OCI-LY3 (cell line): ENCODE data around the gene SLAMF7.
A peak's percentile ranks its signal among the peaks of the same experiment; 100 is the strongest.

ENCODE experiments used
- H2AFZ ChIP-seq: fragments of 200-600, 300-600 bp; shearing (Covaris generic); 2 replicates; pipeline ENCODE4 v1.6.0; 2014; ENCODE audit warnings: antibody characterized with exemption, low read depth, low read length
- H3K27ac ChIP-seq: fragments of 200-600, 300-600 bp; sonication (generic); 2 replicates; pipeline ENCODE4 v1.5.1; 2014; ENCODE audit warnings: mild to moderate bottlenecking, low read length, moderate library complexity, mixed read lengths
- H3K27me3 ChIP-seq: fragments of 200-600, 300-600 bp; sonication (generic); 2 replicates; pipeline ENCODE4 v1.6.1; 2014; ENCODE audit warnings: low read depth, low read length, mixed read lengths
- H3K36me3 ChIP-seq: fragments of 200-600, 300-600 bp; sonication (generic); replicated peaks from 2 replicates; pipeline ENCODE3; 2014; ENCODE audit warnings: low read depth, low read length, mixed read lengths
- H3K4me1 ChIP-seq: fragments of 300-600, 200-600 bp; sonication (generic); 2 replicates; pipeline ENCODE4 v1.6.1; 2014; ENCODE audit warnings: low read length, mixed read lengths
- H3K4me2 ChIP-seq: fragments of 200-600, 300-600 bp; sonication (generic); 2 replicates; pipeline ENCODE4 v1.6.1; 2014; ENCODE audit warnings: low read length, mixed read lengths
- H3K4me3 ChIP-seq: fragments of 300-600, 200-600 bp; sonication (generic); 2 replicates; pipeline ENCODE4 v1.5.1; 2014; ENCODE audit warnings: antibody characterized with exemption, mild to moderate bottlenecking, low read length, moderate library complexity
- H3K79me2 ChIP-seq: fragments of 300-600, 200-600 bp; shearing (Covaris generic); 2 replicates; pipeline ENCODE4 v1.6.1; 2014; ENCODE audit warnings: mild to moderate bottlenecking, low read length, mixed read lengths
- H3K9ac ChIP-seq: fragments of 300-600, 200-600 bp; shearing (Covaris generic); 2 replicates; pipeline ENCODE4 v1.6.0; 2014; ENCODE audit warnings: mild to moderate bottlenecking, low read length, moderate library complexity
- H3K9me3 ChIP-seq: fragments of 200-600, 300-600 bp; shearing (Covaris generic); 2 replicates; pipeline ENCODE4 v1.6.1; 2014; ENCODE audit warnings: low read length, mixed read lengths; ENCODE audit not compliant: insufficient read depth
- H4K20me1 ChIP-seq: fragments of 200-600, 300-600 bp; sonication (generic); 2 replicates; pipeline ENCODE4 v1.6.1; 2016; ENCODE audit warnings: low read length, mixed read lengths; ENCODE audit not compliant: insufficient read depth
- EZH2phosphoT487 ChIP-seq: fragments of 200-600 bp; shearing (Covaris generic); IDR thresholded peaks from 2 replicates; pipeline ENCODE4 v1.6.1; 2018; ENCODE audit warnings: antibody characterized with exemption, mixed run types, low read depth
- TF ChIP-seq, protein P1 (sequence below): fragments of 200-600, 300-600 bp; sonication (generic); IDR thresholded peaks from 2 replicates; pipeline ENCODE4 v1.5.1; 2014; ENCODE audit warnings: antibody characterized with exemption, low read length, low read depth

The SLAMF7 gene

GRCh38 chr1:160768295-160768657 is 29.2 kb downstream of the SLAMF7 start:
- Histone ChIP-seq H3K4me3 (peak overlapping the region; percentile 73), H3K27me3 (no peaks in the 10 kb centered on the region), H3K79me2 (no peaks in the 10 kb centered on the region), H3K4me2 (peak overlapping the region; percentile 90), H3K9ac (peak overlapping the region; percentile 78), H2AFZ (peak overlapping the region; percentile 70), H4K20me1 (no peaks in the 10 kb centered on the region), H3K9me3 (no peaks in the 10 kb centered on the region), H3K36me3 (no peaks in the 10 kb centered on the region), H3K4me1 (peaks cover 33% of the 10 kb centered on the region), H3K27ac (peak overlapping the region; percentile 80)
- TF ChIP-seq EZH2phosphoT487: no peak
- TF ChIP-seq, protein P1, sequence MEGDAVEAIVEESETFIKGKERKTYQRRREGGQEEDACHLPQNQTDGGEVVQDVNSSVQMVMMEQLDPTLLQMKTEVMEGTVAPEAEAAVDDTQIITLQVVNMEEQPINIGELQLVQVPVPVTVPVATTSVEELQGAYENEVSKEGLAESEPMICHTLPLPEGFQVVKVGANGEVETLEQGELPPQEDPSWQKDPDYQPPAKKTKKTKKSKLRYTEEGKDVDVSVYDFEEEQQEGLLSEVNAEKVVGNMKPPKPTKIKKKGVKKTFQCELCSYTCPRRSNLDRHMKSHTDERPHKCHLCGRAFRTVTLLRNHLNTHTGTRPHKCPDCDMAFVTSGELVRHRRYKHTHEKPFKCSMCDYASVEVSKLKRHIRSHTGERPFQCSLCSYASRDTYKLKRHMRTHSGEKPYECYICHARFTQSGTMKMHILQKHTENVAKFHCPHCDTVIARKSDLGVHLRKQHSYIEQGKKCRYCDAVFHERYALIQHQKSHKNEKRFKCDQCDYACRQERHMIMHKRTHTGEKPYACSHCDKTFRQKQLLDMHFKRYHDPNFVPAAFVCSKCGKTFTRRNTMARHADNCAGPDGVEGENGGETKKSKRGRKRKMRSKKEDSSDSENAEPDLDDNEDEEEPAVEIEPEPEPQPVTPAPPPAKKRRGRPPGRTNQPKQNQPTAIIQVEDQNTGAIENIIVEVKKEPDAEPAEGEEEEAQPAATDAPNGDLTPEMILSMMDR: peak; percentile 97

DNA sequence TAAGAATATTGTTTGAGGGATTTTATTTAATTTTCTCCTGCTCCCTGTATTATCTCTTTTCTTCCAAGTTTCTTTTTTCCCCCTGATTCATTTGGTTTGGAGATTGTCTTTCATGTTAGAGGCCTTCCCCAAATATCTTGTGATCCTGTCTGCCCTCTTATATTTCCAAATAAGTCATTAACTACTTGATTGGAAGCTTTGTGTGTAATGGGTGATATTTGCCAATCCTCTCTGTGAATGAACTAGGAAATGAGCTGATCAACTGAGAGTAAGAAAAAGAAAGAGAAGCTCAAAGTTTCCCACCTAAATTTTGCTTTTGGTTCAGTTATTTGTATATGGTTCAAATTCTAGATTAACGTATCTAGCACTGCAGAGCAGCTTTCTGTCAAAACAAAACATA is 33.3 kb downstream of the SLAMF7 start:
- Histone ChIP-seq H3K4me1 (peaks cover 62% of the 10 kb centered on the region), H3K27ac (no peak overlapping the region), H3K79me2 (no peaks in the 10 kb centered on the region), H3K4me3 (no peak overlapping the region), H4K20me1 (no peaks in the 10 kb centered on the region), H3K4me2 (no peak overlapping the region), H3K9me3 (no peaks in the 10 kb centered on the region), H2AFZ (no peak overlapping the region), H3K27me3 (no peaks in the 10 kb centered on the region), H3K9ac (no peak overlapping the region), H3K36me3 (no peaks in the 10 kb centered on the region)
- TF ChIP-seq EZH2phosphoT487: no peak
- TF ChIP-seq, protein P1: no peak

- Histone ChIP-seq H3K36me3 (no peaks in the 10 kb centered on the region), H3K9me3 (no peaks in the 10 kb centered on the region), H2AFZ (peak overlapping the region; percentile 19; the same call in 1 of the 2 replicates), H3K27ac (peak overlapping the region; percentile 19; the same call in 1 of the 2 replicates), H3K4me3 (no peak overlapping the region), H3K4me2 (peak overlapping the region; percentile 40), H3K9ac (peak overlapping the region; percentile 13; the same call in 1 of the 2 replicates), H3K27me3 (no peaks in the 10 kb centered on the region), H3K79me2 (no peaks in the 10 kb centered on the region), H4K20me1 (no peaks in the 10 kb centered on the region), H3K4me1 (peaks cover 60% of the 10 kb centered on the region)
- TF ChIP-seq EZH2phosphoT487: no peak
- TF ChIP-seq, protein P1: no peak
Observed at GRCh38 chr1:160773093-160773492, 34.0 kb downstream of the SLAMF7 start.

DNA sequence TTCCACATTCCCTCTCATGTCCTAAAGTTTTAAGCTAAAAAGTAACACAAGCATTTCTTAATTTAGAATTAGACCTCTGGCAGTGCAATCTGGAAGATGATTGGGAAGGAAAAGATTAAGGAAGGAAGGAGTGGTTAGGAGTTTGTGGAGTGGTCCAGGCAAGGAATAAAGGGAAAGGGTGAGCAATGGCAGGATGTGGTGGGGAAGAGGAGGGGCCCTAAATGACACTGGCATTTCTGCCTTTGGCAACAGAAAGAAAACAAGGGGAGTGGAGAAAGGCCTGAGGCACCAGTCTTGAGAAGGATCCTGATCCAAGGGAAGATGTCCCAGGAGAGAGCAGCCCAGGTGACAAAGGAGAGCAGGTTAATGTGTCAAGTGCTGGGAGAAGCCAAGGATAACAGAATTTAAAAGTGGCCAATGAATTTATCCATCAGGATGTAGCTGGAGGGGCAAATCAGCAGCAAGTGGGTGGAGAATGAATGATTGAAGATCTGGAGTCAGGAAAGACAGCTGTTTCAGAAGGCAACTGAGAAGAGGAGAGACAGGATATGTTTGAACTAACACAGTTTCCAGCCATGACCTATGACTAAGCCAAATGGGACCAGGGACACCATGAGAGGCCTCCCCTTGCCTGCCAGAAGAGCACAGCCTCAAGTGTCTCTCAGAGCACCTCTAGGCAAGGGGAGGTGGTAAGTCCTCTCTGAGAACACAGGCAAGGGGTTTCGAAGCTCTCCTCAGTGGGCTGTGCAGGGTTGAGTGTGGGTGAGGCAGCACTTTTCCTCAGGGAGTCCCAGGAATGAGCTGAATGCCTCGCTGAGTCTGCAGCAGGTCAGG is 36.1 kb downstream of the SLAMF7 start:
- no peaks in the 10 kb centered on the region for H3K9me3 ChIP-seq
- H3K4me3 ChIP-seq: no peak overlapping the region
- no peak overlapping the region for H3K9ac ChIP-seq
- no peak overlapping the region for H2AFZ ChIP-seq
- no peaks in the 10 kb centered on the region for H3K36me3 ChIP-seq
- peak overlapping the region; percentile 76 for H3K4me2 ChIP-seq
- TF ChIP-seq, protein P1: no peak
- TF ChIP-seq EZH2phosphoT487: no peak
- no peaks in the 10 kb centered on the region for H3K27me3 ChIP-seq
- H4K20me1 ChIP-seq: no peaks in the 10 kb centered on the region
- no peak overlapping the region for H3K27ac ChIP-seq
- no peaks in the 10 kb centered on the region for H3K79me2 ChIP-seq
- peaks cover 64% of the 10 kb centered on the region for H3K4me1 ChIP-seq
